Ovary (tissue), 3 donors: ENCODE results near the gene ELAC2.

ENCODE experiments used
- POLR2A ChIP-seq: fragments of 450-650 bp; IDR thresholded peaks from one replicate; pipeline ENCODE4 v1.6.1; 2017; ENCODE audit warnings: antibody characterized with exemption, mild to moderate bottlenecking, moderate library complexity
- TF ChIP-seq, protein P1 (sequence below), 3 donors: fragments of 450-650 bp in 2 of 3; fragments of 200-600 bp in 1 of 3; IDR thresholded peaks; one replicate each; pipeline versions ENCODE4 v1.5.1 to v1.8.0; 2016 to 2022; ENCODE audit warnings: antibody characterized with exemption in 3 of 3, mild to moderate bottlenecking in 1 of 3
- donor health status: DM: no; HTN: no; CAD: no.

DNA sequence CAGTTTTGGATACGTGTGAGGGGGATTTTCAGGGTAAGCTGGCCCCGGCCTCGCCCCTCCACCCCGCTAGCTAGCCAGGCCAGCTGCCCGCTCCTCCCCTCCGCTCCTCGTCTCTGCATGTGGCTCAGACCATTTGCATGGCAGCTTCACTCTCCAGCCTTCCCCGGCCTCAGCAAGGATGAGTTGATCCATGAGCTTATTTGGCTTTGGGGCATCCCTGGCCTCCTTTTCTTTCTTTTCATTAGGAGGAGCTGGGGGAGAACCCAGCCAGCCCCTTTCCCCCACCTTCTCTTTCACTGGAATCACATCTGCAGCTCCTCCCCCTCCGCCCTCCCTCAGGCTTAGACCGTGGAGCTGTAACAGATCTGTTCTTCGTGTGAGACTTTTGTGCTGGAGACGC lies 30.7 kb downstream of the ELAC2 start:
- TF ChIP-seq, protein P1, sequence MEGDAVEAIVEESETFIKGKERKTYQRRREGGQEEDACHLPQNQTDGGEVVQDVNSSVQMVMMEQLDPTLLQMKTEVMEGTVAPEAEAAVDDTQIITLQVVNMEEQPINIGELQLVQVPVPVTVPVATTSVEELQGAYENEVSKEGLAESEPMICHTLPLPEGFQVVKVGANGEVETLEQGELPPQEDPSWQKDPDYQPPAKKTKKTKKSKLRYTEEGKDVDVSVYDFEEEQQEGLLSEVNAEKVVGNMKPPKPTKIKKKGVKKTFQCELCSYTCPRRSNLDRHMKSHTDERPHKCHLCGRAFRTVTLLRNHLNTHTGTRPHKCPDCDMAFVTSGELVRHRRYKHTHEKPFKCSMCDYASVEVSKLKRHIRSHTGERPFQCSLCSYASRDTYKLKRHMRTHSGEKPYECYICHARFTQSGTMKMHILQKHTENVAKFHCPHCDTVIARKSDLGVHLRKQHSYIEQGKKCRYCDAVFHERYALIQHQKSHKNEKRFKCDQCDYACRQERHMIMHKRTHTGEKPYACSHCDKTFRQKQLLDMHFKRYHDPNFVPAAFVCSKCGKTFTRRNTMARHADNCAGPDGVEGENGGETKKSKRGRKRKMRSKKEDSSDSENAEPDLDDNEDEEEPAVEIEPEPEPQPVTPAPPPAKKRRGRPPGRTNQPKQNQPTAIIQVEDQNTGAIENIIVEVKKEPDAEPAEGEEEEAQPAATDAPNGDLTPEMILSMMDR (IDR thresholded peaks at IDR 0.05): no peak
- no peak for TF ChIP-seq POLR2A
